ENCODE data around the gene SLC35E1.

DNA sequence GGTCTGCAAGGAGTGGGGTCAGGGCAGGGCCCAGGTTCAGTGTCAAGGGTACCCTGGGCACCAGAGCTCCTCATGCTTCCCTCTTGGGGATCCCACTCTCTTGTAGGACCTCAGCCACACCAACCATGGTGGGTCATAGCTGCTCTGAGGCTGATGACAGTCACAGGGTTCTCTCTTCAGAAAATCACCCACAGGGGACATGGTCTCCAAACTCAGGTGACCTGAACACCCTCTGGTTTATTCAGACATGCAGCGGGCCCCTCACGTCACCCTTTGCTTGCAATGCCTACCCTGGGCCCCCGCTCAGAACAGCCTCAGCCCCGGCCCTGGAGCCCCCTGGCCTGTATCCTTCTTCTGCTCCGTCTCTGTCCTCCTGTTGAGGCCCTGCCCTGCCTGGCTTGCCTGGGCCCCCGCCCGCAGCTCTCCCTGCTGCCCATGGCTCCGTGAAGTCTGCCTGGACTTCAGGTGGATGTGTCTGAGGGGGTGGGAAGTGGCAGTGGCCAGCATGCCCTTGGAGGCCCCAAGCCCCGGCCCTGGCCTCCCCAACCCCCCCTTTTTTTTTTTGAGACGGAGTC, 50.4 kb downstream of the SLC35E1 start:
- TF ChIP-seq, protein P1, sequence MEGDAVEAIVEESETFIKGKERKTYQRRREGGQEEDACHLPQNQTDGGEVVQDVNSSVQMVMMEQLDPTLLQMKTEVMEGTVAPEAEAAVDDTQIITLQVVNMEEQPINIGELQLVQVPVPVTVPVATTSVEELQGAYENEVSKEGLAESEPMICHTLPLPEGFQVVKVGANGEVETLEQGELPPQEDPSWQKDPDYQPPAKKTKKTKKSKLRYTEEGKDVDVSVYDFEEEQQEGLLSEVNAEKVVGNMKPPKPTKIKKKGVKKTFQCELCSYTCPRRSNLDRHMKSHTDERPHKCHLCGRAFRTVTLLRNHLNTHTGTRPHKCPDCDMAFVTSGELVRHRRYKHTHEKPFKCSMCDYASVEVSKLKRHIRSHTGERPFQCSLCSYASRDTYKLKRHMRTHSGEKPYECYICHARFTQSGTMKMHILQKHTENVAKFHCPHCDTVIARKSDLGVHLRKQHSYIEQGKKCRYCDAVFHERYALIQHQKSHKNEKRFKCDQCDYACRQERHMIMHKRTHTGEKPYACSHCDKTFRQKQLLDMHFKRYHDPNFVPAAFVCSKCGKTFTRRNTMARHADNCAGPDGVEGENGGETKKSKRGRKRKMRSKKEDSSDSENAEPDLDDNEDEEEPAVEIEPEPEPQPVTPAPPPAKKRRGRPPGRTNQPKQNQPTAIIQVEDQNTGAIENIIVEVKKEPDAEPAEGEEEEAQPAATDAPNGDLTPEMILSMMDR (IDR thresholded peaks at IDR 0.05): no peak
- no peak for TF ChIP-seq POLR2A (IDR thresholded peaks at IDR 0.05)
- TF ChIP-seq POLR2AphosphoS5 (IDR thresholded peaks at IDR 0.05): no peak
